BE2C (cell line): ENCODE measurements around the gene REEP1.

Source experiments
- DNase-seq: peaks from one replicate; pipeline ENCODE4 v3.0.0-alpha.2; 2020
- H3K27me3 ChIP-seq: fragments of 250-450 bp; sonication (Bioruptor Pico); 2 replicates; pipeline ENCODE4 v1.5.1; 2020; ENCODE audit warnings: mild to moderate bottlenecking
- H3K36me3 ChIP-seq: fragments of 250-450 bp; sonication (Bioruptor Pico); 2 replicates; pipeline ENCODE4 v1.5.1; 2020; ENCODE audit warnings: mild to moderate bottlenecking
- H3K4me1 ChIP-seq: fragments of 250-450 bp; sonication (Bioruptor Pico); 2 replicates; pipeline ENCODE4 v1.5.1; 2020
- H3K4me3 ChIP-seq: 2 replicates; pipeline ENCODE4 v1.5.1; 2011; ENCODE audit warnings: low read depth, low read length
- H3K9me3 ChIP-seq: fragments of 250-450 bp; sonication (Bioruptor Pico); 2 replicates; pipeline ENCODE4 v1.5.1; 2020
- CTCF ChIP-seq: IDR thresholded peaks from 2 replicates; pipeline ENCODE4 v1.5.1; 2012; ENCODE audit warnings: mild to moderate bottlenecking, low read depth, low read length

REEP1 gene

GRCh38 chr2:86284987-86285386 lies 52.4 kb downstream of the REEP1 start:
- no peak for TF ChIP-seq CTCF
- no peaks in the 10 kb centered on the region for H3K27me3 ChIP-seq

GRCh38 chr2:86284401-86284841 lies 53.0 kb downstream of the REEP1 start:
- no peaks in the 10 kb centered on the region for H3K27me3 ChIP-seq
- H3K36me3 ChIP-seq = no peaks in the 10 kb centered on the region
- H3K4me1 ChIP-seq = no peaks in the 10 kb centered on the region
- no peak for DNase-seq
- no peak for TF ChIP-seq CTCF
- no peaks in the 10 kb centered on the region for H3K9me3 ChIP-seq
- no peak overlapping the region for H3K4me3 ChIP-seq

More at GRCh38 chr2:86284987-86285386, 52.4 kb downstream of the REEP1 start:
- no peaks in the 10 kb centered on the region for H3K9me3 ChIP-seq
- H3K4me3 ChIP-seq = no peak overlapping the region
- no peaks in the 10 kb centered on the region for H3K4me1 ChIP-seq
- no peaks in the 10 kb centered on the region for H3K36me3 ChIP-seq
- no peak for DNase-seq

GRCh38 chr2:86283411-86284030 lies 53.9 kb downstream of the REEP1 start:
- no peak for DNase-seq

GRCh38 chr2:86281066-86281700 lies 56.2 kb downstream of the REEP1 start:
- Histone ChIP-seq H3K4me3 (no peak overlapping the region), H3K36me3 (no peaks in the 10 kb centered on the region), H3K4me1 (no peaks in the 10 kb centered on the region), H3K27me3 (no peaks in the 10 kb centered on the region), H3K9me3 (no peaks in the 10 kb centered on the region)
- TF ChIP-seq CTCF = no peak
- DNase-seq = no peak

More at GRCh38 chr2:86283411-86284030, 53.9 kb downstream of the REEP1 start:
- Histone ChIP-seq H3K9me3 (no peaks in the 10 kb centered on the region), H3K4me3 (no peak overlapping the region), H3K27me3 (no peaks in the 10 kb centered on the region), H3K4me1 (no peaks in the 10 kb centered on the region), H3K36me3 (no peaks in the 10 kb centered on the region)
- no peak for TF ChIP-seq CTCF

GRCh38 chr2:86280191-86280667 lies 57.2 kb downstream of the REEP1 start:
- DNase-seq = no peak

More at GRCh38 chr2:86280191-86280667, 57.2 kb downstream of the REEP1 start:
- H3K36me3 ChIP-seq = no peaks in the 10 kb centered on the region
- TF ChIP-seq CTCF = no peak
- H3K4me3 ChIP-seq = no peak overlapping the region
- H3K9me3 ChIP-seq = no peaks in the 10 kb centered on the region
- H3K4me1 ChIP-seq = no peaks in the 10 kb centered on the region; the same call in 1 of the 2 replicates
- H3K27me3 ChIP-seq = no peaks in the 10 kb centered on the region
